Skin epidermis (tissue), 12 donors: ENCODE results near the gene SRA1.

Source experiments
- H3K27ac ChIP-seq, 21 experiments: fragments of 200-600 bp; sonication (generic) in 11 of 21; one replicate each; pipeline ENCODE4 v1.5.0; 2020; ENCODE audit warnings: mild to moderate bottlenecking in 3 of 21, inconsistent platforms in 2 of 21, moderate library complexity in 2 of 21
- H3K4me3 ChIP-seq, 7 experiments: fragments of 200-600 bp; sonication (generic) in 2 of 7; one replicate each; pipeline ENCODE4 v1.5.0; 2020; ENCODE audit warnings: inconsistent platforms in 2 of 7, mild to moderate bottlenecking in 2 of 7, moderate library complexity in 1 of 7

The SRA1 gene

GRCh38 chr5:140556438-140556837 lies 835 bp downstream of the SRA1 start:
- peak overlapping the region; percentile 52 to 72 (median 69) for H3K4me3 ChIP-seq
- H3K27ac ChIP-seq: peak overlapping the region in 16 of 21 experiments; percentile 79 to 97 (median 93)

DNA sequence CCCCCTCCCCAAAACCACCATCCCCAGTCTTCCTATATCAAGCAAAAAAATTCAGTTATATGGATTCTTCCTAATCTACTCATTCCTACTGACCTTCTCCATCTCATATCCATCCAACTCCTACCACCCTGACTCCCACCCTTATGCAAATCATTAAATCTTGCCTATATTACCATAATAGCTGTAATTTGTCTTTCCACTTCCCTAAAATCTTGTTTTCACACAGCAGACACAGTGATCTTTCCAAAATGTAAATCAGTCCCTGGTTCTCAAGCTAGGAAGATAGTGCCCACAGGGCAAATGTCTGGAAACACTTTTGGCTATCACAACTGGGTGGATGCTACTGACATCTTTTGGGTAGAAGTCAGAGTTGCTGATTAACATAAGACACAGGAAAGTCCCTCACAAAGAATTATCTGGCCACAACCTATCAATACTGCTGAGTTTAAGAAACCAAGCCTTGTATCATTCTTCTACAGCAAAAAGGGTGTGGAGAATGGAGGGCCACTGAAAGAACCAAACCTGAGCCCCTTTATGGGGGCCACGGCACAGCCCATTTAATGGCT lies 1.4 kb downstream of the SRA1 start:
- Histone ChIP-seq H3K4me3 (peak overlapping the region in 6 of 7 experiments; percentile 56 to 72 (median 70)), H3K27ac (peak overlapping the region in 5 of 21 experiments; percentile 25 to 96 (median 38))

DNA sequence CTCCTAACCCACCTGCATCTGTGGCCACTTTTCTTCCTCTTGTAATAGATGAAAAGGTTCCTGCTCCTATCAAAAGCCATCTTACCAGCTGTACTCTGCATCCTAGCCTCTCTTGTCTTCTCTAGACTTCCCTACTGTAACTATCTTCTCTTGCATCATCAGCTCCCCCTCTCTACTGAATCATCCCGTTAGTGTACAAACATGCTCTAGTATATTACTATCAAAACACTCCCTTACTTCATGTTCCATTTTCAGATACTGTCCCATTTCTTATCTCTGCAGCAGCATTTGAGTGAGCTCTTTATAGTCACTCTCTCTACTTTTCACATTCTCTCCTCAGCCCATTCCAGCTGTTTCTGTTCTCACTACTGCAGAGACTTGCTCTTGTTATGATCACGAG lies 2.8 kb downstream of the SRA1 start:
- Histone ChIP-seq H3K4me3 (no peak overlapping the region), H3K27ac (no peak overlapping the region)

- Histone ChIP-seq H3K4me3 (no peak overlapping the region), H3K27ac (no peak overlapping the region)
Measured at GRCh38 chr5:140553657-140554056, 3.6 kb downstream of the SRA1 start.

GRCh38 chr5:140551872-140552271 lies 5.4 kb downstream of the SRA1 start:
- Histone ChIP-seq H3K27ac (no peak overlapping the region), H3K4me3 (no peak overlapping the region)

DNA sequence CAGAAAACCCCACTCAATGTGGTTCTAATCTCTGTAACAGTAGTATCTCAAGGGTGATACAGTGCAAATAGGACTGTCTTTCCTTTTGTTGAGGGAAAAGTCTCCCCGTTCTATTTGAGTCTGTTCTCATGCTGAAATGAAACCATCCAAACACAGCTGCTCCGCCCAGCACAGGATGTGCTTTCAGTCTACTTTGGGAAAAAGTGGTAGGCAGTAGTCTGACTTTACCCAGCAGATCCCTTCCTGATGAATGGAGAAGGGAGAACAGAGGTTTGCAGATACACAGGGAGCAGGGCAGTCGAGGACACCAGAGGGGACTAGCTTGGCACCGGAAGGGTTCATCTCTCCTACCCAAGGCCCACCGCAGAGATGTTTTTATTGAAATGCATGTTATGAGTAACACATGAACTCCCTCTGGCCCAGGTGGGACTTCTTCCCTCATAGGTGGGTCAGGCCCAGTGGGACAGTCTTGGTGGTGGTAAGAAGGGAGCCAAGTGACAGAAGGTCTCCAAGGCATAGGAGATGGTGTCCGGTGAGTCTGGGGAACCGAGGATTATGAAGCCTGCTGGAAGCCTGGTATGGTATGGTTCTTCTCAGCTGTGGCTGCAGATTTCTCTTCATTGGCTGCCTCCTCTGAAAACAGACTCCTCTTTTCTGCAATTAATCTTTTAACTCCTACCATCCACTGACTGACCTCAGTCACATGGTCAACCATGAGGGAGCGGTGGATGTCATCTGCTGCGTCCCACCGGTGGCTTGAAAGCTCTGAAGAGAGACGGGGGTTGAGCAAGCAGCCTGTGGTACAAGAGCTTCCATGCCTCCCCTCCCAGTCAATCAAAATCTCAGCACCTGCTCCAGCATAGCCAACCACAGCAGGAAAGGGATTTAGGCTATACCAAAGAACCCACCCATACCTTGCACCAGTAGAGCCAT lies 6.9 kb downstream of the SRA1 start:
- Histone ChIP-seq H3K27ac (peak overlapping the region in 10 of 21 experiments; percentile 7 to 96 (median 89)), H3K4me3 (no peak overlapping the region)

- Histone ChIP-seq H3K27ac (peak overlapping the region in 14 of 21 experiments; percentile 7 to 96 (median 90)), H3K4me3 (no peak overlapping the region)
Measured at GRCh38 chr5:140549237-140550144, 7.8 kb downstream of the SRA1 start.

GRCh38 chr5:140548791-140549190 lies 8.5 kb downstream of the SRA1 start:
- H3K4me3 ChIP-seq: no peak overlapping the region
- H3K27ac ChIP-seq: peak overlapping the region in 19 of 21 experiments; percentile 10 to 96 (median 90)

DNA sequence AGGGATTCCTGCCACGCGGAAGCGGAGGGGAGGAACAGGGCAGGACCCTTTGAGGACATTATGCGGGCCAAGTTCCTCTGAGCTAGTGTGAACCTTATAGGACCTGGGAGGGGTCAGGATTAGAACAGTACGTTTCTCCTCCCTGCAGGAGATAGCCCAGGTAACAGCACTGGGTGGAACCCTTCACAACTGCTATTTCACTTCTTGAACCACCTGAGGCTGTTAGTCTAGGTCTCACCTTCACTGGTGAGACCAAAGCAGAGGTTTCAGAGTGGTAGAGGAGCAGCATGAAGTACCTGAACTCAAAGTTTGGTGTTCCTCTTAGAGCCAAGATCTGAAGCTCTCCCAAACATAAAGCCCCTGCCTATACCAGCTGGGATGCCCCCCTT lies 9.0 kb downstream of the SRA1 start:
- peak overlapping the region; percentile 29 to 60 (median 38) for H3K4me3 ChIP-seq
- H3K27ac ChIP-seq: peak overlapping the region; percentile 62 to 96 (median 89)

DNA sequence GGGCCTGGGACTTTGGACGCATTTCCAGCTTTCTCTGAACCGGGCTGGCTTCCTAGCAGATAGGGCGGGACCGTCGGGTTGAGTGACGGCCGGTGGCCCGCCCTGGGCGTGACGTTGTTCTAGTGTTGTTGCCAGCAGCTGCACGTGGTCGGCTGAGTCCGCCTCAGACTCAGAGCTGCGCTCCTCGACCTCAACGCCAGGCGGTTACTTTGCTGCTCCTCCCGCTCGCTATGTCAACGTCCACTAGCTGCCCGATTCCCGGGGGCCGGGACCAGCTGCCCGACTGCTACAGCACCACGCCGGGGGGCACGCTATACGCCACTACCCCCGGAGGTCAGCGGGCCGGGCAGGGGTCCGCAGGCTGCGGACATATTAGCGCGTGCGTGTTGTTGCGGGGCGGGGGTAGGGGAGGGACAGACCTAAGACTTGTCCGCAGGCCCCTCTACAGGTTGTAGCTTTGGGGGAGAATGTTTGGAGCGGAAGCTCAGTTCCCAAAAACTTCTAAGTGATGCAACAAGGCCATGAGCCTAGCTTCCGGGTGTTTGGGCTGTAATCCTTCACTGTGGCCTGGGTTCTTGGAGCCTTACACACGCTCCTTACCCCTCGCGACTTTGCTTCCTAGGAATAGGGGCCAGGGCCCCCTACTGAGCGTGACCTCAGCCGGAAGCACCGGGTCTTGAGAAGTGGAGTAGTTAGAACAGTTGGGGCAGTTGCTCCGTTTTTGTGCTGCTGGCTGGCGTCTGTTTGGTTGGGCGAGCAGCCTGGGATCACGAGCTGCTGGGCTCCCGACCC lies 9.6 kb downstream of the SRA1 start, which contains the start of gene EIF4EBP3:
TSS of gene EIF4EBP3 (plus strand) at position 155 of the 792 bp plus-strand sequence. CDS start at position 231, 76 bp downstream.
- peak within 1 kb of the TSS; percentile 29 to 60 (median 38) for H3K4me3 ChIP-seq

DNA sequence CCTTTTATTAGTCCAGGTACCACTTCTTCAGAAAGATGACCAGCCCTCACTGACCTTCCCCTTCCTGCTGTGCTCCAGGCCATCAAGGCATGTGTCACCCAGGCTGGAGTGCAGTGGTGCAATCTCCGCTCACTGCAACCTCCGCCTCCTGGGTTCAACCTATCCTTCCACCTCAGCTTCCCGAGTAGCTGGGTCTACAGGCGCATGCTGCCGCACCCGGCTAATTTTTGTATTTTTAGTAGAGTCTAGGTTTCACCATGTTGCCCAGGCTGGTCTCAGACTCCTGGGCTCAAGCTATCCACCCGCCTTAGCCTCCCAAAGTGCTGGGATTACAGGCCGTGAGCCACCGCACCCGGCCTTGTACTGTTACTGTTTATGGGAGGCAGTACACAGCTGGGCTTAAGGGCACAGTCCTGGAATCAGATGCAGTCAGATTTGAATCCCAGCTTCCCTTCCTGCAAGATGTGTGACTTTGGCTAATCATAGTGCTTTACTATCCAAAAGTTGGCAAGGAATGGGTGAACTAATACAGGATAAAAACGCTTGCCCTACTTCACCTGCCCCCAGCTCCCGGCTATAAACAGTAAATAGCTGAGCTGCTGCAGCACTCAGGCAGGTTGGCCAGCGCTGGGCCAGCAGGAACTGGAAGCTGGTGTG lies 10.3 kb downstream of the SRA1 start:
- H3K27ac ChIP-seq: peak overlapping the region in 19 of 21 experiments; percentile 31 to 96 (median 90)
- peak overlapping the region; percentile 29 to 60 (median 38) for H3K4me3 ChIP-seq

More for the DNA sequence above, 9.6 kb downstream of the SRA1 start, which contains the start of gene EIF4EBP3:
- H3K27ac ChIP-seq: peak within 1 kb of the TSS; percentile 62 to 96 (median 89)

DNA sequence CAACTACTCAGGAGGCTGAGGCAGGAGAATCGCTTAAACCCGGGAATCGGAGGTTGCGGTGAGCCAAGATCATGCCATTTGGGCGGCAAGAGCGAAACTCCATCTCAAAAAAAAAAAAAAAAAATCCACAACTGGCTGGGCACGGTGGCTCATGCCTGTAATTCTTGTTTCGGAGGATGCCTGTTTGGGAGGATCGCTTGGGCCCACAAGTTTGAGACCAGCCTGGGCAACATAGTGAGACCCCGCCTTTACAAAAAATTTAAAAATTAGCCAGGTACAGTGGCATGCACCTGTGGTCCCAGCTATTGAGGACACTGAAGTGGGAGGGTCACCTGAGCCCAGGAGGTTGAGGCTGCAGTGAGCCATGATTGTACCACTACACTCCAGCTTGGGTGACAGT lies 11.7 kb downstream of the SRA1 start:
- Histone ChIP-seq H3K27ac (peak overlapping the region in 2 of 21 experiments; percentile 2 to 43), H3K4me3 (no peak overlapping the region)

- no peak overlapping the region for H3K27ac ChIP-seq
Measured at GRCh38 chr5:140544986-140545385, 12.3 kb downstream of the SRA1 start.

DNA sequence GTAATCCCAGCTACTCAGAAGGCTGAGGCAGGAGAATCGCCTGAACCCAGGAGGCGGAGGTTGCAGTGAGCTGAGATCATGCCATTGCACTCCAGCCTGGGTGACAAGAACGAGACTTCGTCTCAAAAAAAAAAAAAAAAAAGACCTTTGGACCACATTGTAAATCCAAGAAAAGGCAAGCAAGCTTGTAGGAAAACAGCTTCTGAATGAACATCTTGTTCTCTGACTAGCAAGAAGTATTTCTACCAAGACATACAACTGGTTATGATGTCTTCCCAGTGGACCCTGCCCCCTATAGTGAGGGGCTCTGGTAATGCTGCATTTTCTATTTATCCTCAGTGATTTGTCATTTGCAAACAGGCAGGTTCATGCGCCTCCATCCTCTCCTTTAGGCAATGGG lies 14.3 kb downstream of the SRA1 start:
- Histone ChIP-seq H3K27ac (no peak overlapping the region), H3K4me3 (no peak overlapping the region)

More at GRCh38 chr5:140544986-140545385, 12.3 kb downstream of the SRA1 start:
- no peak overlapping the region for H3K4me3 ChIP-seq

DNA sequence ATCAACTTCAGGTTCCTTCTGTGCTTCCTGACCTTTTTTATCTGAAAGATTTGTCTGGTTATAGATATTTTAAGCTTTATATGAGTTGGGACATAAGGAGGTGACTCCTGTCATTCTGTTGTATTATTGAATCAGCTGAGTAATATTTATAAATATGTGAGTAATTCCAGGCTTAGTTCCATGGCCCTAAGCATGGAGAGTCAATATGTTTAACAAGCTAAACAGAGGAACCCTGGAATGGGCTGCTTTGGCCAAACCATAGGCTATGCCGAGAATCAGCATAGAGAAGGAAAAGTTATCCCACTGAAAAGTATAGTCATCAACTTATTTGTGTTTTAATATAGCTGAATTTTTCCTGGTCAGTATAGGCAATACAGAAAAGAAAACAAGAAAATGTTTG lies 17.0 kb downstream of the SRA1 start:
- Histone ChIP-seq H3K27ac (no peak overlapping the region), H3K4me3 (no peak overlapping the region)

DNA sequence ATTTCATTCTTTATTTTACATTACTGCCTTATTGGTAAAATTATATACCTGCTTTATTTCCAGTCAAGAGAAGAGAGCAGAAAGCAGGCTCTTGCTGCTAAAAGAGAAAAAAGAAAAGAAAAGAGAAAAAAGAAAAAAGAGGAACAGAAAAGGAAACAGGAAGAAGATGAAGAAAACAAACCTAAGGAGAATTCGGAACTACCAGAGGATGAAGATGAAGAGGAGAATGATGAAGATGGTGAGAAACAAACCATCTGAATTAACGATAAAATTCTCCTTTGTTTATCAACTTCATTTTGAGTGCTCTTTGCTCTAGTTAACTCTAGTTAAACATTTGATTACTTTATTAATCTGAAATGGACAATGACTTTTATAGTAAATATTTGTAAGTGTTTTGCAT lies 33.3 kb downstream of the SRA1 start:
- H3K27ac ChIP-seq: no peak overlapping the region
- no peak overlapping the region for H3K4me3 ChIP-seq

DNA sequence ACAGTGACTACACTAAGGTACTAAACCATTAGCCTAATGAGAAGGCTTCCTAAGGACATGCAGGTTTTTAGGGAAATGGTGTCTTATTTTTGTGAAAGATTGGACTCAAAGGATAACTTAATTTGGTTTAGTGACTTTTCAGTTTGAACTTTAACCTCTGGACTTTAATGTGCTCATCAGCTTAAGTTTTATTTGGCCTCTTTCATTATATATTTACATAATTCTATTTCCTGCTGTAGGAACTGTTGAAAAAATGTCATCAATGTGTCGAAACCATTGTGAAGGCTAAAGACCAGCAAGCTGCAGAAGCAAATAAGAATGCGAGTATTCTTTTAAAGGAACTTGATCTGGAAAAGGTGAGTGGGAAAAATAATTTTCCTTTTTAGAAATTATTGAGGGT lies 44.1 kb downstream of the SRA1 start:
- H3K4me3 ChIP-seq: no peak overlapping the region
- H3K27ac ChIP-seq: no peak overlapping the region

- H3K4me3 ChIP-seq: no peak overlapping the region
- no peak overlapping the region for H3K27ac ChIP-seq
Measured at GRCh38 chr5:140509898-140510297, 47.4 kb downstream of the SRA1 start.
